Liver (tissue), 9 donors: ENCODE results near the gene NXT1. TPM values are rescaled to one million over a fixed set of nuclear protein-coding genes. Genes with fewer than 3 reads are reported as not detected.

Experiments used
- DNase-seq: peaks from one replicate; pipeline ENCODE4 v3.0.0-alpha.2; 2017; ENCODE audit warnings: low spot score
- H3K27ac ChIP-seq, 2 donors: one replicate each; pipeline ENCODE4 v1.7.0; 2013; ENCODE audit warnings: inconsistent platforms in 2 of 2, low read length in 2 of 2, control low read depth in 1 of 2, low read depth in 1 of 2, mild to moderate bottlenecking in 1 of 2
- H3K27me3 ChIP-seq, 4 donors: one replicate each; pipeline versions ENCODE4 v1.6.1 to v1.7.0; 2013; ENCODE audit warnings: low read length in 3 of 4, inconsistent platforms in 1 of 4, mild to moderate bottlenecking in 1 of 4, moderate library complexity in 1 of 4; ENCODE audit not compliant: control insufficient read depth in 4 of 4, insufficient read depth in 4 of 4
- H3K36me3 ChIP-seq, 4 donors: one replicate each; pipeline versions ENCODE4 v1.6.1 to v1.7.0; 2013; ENCODE audit warnings: low read length in 3 of 4, mild to moderate bottlenecking in 3 of 4, low read depth in 1 of 4, moderate library complexity in 1 of 4; ENCODE audit not compliant: control insufficient read depth in 4 of 4, insufficient read depth in 3 of 4
- H3K4me1 ChIP-seq, 4 donors: one replicate each; pipeline versions ENCODE4 v1.6.1 to v1.7.0; 2013; ENCODE audit warnings: low read length in 3 of 4, mild to moderate bottlenecking in 3 of 4, moderate library complexity in 1 of 4; ENCODE audit not compliant: control insufficient read depth in 4 of 4, insufficient read depth in 4 of 4
- H3K4me3 ChIP-seq, 3 donors: one replicate each; pipeline versions ENCODE4 v1.6.1 to v1.7.0; 2013; ENCODE audit warnings: low read length in 3 of 3, control low read depth in 1 of 3, low read depth in 1 of 3, mild to moderate bottlenecking in 1 of 3
- H3K9ac ChIP-seq, 2 donors: one replicate each; pipeline ENCODE4 v1.7.0; 2013; ENCODE audit warnings: low read length in 2 of 2, mild to moderate bottlenecking in 2 of 2, moderate library complexity in 2 of 2, control low read depth in 1 of 2, low read depth in 1 of 2
- H3K9me3 ChIP-seq, 4 donors: one replicate each; pipeline versions ENCODE4 v1.6.1 to v1.7.0; 2013; ENCODE audit warnings: low read length in 3 of 4; ENCODE audit not compliant: control insufficient read depth in 4 of 4
- EGR1 ChIP-seq, 2 donors: IDR thresholded peaks; 2 replicates each; pipeline ENCODE4 v1.6.1; 2016 to 2018; ENCODE audit warnings: antibody characterized with exemption in 2 of 2, low read depth in 2 of 2
- FOXA1 ChIP-seq: IDR thresholded peaks from 2 replicates; pipeline ENCODE4 v1.6.1; 2016; ENCODE audit warnings: antibody characterized with exemption
- FOXA2 ChIP-seq: IDR thresholded peaks from 2 replicates; pipeline ENCODE4 v1.6.1; 2016; ENCODE audit warnings: antibody characterized with exemption
- HNF4A ChIP-seq, 2 donors: conservative IDR thresholded peaks; 2 replicates each; pipeline ENCODE4 v1.6.1; 2016; ENCODE audit warnings: antibody characterized with exemption in 2 of 2, mild to moderate bottlenecking in 2 of 2
- HNF4G ChIP-seq: IDR thresholded peaks from 2 replicates; pipeline ENCODE4 v1.6.1; 2016; ENCODE audit warnings: antibody characterized with exemption
- JUND ChIP-seq, 2 donors: IDR thresholded peaks; 2 replicates each; pipeline ENCODE4 v1.6.1; 2016; ENCODE audit warnings: antibody characterized with exemption in 2 of 2
- NR2F2 ChIP-seq: IDR thresholded peaks from 2 replicates; pipeline ENCODE4 v1.6.1; 2016; ENCODE audit warnings: antibody characterized with exemption
- RAD21 ChIP-seq, 2 donors: IDR thresholded peaks; 2 replicates each; pipeline ENCODE4 v1.6.1; 2016; ENCODE audit warnings: antibody characterized with exemption in 2 of 2, mild to moderate bottlenecking in 2 of 2
- RXRA ChIP-seq, 2 donors: IDR thresholded peaks; 2 replicates each; pipeline ENCODE4 v1.6.1; 2017 to 2018; ENCODE audit warnings: antibody characterized with exemption in 2 of 2, mild to moderate bottlenecking in 1 of 2
- SP1 ChIP-seq: IDR thresholded peaks from 2 replicates; pipeline ENCODE4 v1.6.1; 2018; ENCODE audit warnings: antibody characterized with exemption, mild to moderate bottlenecking
- TAF1 ChIP-seq: conservative IDR thresholded peaks from 2 replicates; pipeline ENCODE4 v1.6.1; 2016; ENCODE audit warnings: antibody characterized with exemption, mild to moderate bottlenecking
- YY1 ChIP-seq: IDR thresholded peaks from 2 replicates; pipeline ENCODE4 v1.6.1; 2016; ENCODE audit warnings: antibody characterized with exemption, mild to moderate bottlenecking
- WGBS: extraction: QIAGEN DNeasy Blood & Tissue Kit; methylation state at CpG from one replicate; pipeline ENCODE4 v1.1.7; 2013; 5-methylcytosine and 5-hydroxymethylcytosine counted together
- polyA plus RNA-seq, 2 donors: library from polyadenylated mRNA; stranded (reverse) in 1 of 2; unstranded in 1 of 2; fragments of 200-250 nt in 1 of 2; fragments of >200 nt in 1 of 2; fragmentation: Nextera tagmentation in 1 of 2; extraction: Ambion mirVana in 1 of 2; gene quantifications; one replicate each; pipeline versions ENCODE4 v1.2.1 to v1.2.3, GENCODE V29; 2013 to 2015
- total RNA-seq, 2 donors: library from RNA; depleted of rRNA; stranded (reverse); fragments of >200 nt; gene quantifications; one replicate each; pipeline ENCODE4 v1.2.3, GENCODE V29; 2014
- TF ChIP-seq, protein P1 (sequence below): IDR thresholded peaks from 2 replicates; pipeline ENCODE4 v1.6.1; 2016; ENCODE audit warnings: antibody characterized with exemption
- TF ChIP-seq, protein P2 (sequence below): fragments of 150-350 bp; IDR thresholded peaks from 2 replicates; pipeline ENCODE4 v1.5.1; 2017; ENCODE audit warnings: improper control_type of control experiment, low read depth, low read length; ENCODE audit not compliant: missing input control
- TF ChIP-seq, protein P3 (sequence below): IDR thresholded peaks from 2 replicates; pipeline ENCODE4 v1.6.1; 2016; ENCODE audit warnings: antibody characterized with exemption
- TF ChIP-seq, protein P4 (sequence below): IDR thresholded peaks from 2 replicates; pipeline ENCODE4 v1.6.1; 2016; ENCODE audit warnings: antibody characterized with exemption
- donor health status: healthy.
- donor health status: healthy.
- donor health status: healthy.
- donor health status: healthy.
- donor health status: healthy.

NXT1 gene
- total and polyA plus RNA-seq, 4 donors, result 5.7 to 9.6 (median 8.8) TPM

DNA sequence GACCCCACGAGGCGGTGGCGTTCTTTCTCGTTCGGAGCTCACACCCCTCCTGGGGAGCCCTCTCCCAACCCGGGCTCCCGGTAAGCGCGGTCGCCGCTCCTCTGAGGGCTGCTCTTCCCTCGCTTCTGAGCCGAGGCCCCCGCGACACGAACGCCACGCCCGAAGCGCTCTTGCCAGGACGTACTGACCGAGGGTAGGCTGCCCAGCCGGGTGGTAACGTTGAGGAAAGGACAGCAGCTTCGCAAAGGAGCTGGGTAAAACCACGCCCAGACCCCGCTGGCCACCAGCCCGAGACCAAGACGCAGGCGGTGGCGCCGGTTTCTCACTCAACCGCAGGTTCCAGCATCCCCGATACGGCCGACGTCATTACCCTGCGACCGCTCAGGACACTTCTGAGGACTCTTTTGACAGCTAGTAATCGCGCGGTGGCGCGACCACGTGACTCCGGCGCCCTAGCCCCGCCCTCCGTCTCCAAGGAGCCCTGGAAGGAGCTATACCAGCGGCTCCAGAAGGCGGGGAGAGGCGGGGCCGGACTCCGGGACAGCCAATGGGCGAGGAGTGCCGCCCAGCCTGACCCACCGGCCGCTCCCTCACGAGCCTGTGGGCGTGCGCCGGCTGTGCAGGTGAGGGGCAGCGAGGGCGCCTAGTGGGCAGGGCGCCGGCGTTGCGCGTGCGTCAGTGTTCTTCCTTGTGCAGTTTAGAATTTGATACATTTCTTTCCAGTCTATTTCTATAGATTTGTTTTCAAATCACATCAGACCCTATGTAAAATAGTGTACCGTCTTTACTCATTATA, 7.4 kb downstream of the NXT1 start (continued):
- no peak for TF ChIP-seq RAD21 (IDR thresholded peaks at IDR 0.05)
- TF ChIP-seq YY1, result peak; percentile 50
- TF ChIP-seq NR2F2, result no peak
- TF ChIP-seq JUND (IDR thresholded peaks at IDR 0.05), result peak; percentile 40 to 54
- peak; percentile 42 to 53 for TF ChIP-seq RXRA (IDR thresholded peaks at IDR 0.05)
- TF ChIP-seq FOXA2, result no peak
- TF ChIP-seq, protein P1, sequence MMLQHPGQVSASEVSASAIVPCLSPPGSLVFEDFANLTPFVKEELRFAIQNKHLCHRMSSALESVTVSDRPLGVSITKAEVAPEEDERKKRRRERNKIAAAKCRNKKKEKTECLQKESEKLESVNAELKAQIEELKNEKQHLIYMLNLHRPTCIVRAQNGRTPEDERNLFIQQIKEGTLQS, result no peak
- TF ChIP-seq, protein P2, sequence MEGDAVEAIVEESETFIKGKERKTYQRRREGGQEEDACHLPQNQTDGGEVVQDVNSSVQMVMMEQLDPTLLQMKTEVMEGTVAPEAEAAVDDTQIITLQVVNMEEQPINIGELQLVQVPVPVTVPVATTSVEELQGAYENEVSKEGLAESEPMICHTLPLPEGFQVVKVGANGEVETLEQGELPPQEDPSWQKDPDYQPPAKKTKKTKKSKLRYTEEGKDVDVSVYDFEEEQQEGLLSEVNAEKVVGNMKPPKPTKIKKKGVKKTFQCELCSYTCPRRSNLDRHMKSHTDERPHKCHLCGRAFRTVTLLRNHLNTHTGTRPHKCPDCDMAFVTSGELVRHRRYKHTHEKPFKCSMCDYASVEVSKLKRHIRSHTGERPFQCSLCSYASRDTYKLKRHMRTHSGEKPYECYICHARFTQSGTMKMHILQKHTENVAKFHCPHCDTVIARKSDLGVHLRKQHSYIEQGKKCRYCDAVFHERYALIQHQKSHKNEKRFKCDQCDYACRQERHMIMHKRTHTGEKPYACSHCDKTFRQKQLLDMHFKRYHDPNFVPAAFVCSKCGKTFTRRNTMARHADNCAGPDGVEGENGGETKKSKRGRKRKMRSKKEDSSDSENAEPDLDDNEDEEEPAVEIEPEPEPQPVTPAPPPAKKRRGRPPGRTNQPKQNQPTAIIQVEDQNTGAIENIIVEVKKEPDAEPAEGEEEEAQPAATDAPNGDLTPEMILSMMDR, result no peak
- no peak for TF ChIP-seq FOXA1
- no peak for TF ChIP-seq TAF1

DNA sequence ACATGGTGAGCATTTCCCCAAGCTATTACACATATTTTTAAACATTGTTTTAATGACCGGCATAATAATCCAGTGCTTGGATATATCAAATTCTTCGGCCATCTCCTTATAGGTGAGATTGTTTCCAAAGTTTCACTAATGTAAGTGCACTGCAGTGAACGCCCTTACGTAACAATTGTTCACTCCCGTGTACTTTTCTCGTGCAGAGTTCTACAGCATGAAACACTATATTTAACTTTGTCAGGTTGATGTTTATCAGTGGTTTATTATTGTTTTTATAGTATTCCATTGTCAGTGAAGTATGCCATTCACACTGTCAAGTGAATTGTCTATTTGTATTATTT, 7.9 kb downstream of the NXT1 start:
- H3K9me3 ChIP-seq, result no peaks in the 10 kb centered on the region
- H3K27me3 ChIP-seq, result no peaks in the 10 kb centered on the region
- peak overlapping the region; percentile 35 to 54 (median 53) for H3K4me3 ChIP-seq
- H3K36me3 ChIP-seq, result peaks cover 2 to 17% (median 7%) of the 10 kb centered on the region in 4 donors
- no peak for DNase-seq
- peaks cover 3 to 34% (median 25%) of the 10 kb centered on the region in 4 donors for H3K4me1 ChIP-seq
- H3K27ac ChIP-seq, result peak overlapping the region; percentile 77 to 92
- no peak for TF ChIP-seq YY1
- no peak for TF ChIP-seq EGR1 (IDR thresholded peaks at IDR 0.05; ENCODE audit: low read depth in 2 of 2)
- no peak for TF ChIP-seq HNF4A (conservative IDR thresholded peaks at IDR 0.05)
- no peak for TF ChIP-seq FOXA1
- TF ChIP-seq, protein P2, result no peak
- no peak for TF ChIP-seq JUND (IDR thresholded peaks at IDR 0.05)
- TF ChIP-seq TAF1, result no peak
- 15% methylated on average over 6 of the region's 6 CpGs for WGBS
- H3K9ac ChIP-seq, result peak overlapping the region; percentile 24 to 88

DNA sequence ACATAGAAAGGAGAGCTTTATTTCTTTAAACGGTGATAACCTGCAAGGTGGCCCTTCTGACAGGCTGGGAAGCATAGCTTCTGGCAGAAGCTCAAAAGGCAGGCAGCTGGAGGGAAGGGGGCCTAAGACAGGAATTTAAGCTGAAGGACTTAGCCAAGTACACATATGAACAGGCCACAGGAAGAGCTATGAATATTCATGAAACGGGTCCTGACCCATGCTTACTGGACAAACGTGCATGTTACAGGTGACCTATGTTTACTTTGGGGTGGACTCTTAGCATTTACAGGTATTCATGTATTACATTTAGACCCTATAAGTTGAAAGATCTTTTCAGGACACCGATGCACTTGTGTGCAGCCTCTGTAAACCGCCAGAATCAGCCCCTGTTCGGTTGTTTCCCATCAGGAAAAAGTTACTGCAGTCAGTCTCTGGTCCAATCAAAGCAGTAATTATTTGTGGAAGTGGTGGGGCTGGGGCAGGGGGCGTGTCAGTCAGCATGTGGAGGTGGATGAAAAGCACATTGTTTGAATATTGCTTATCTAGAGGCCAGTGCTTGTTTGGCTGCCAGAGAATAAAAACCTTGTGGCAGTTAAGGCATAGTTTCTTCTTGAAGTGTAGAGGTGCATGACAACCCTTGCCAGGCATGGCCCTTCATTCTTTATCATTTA, 8.5 kb downstream of the NXT1 start:
- H3K9me3 ChIP-seq, result no peaks in the 10 kb centered on the region
- H3K4me3 ChIP-seq, result no peak overlapping the region
- 58% methylated on average over 7 of the region's 7 CpGs for WGBS
- peaks cover under 1 to 14% (median 6%) of the 10 kb centered on the region in 4 donors for H3K36me3 ChIP-seq
- DNase-seq, result no peak
- H3K27ac ChIP-seq, result peak overlapping the region in 1 of 2 donors; percentile 77
- H3K4me1 ChIP-seq, result peaks cover 4 to 35% (median 26%) of the 10 kb centered on the region in 4 donors
- no peaks in the 10 kb centered on the region for H3K27me3 ChIP-seq
- no peak overlapping the region for H3K9ac ChIP-seq
- TF ChIP-seq, protein P3, sequence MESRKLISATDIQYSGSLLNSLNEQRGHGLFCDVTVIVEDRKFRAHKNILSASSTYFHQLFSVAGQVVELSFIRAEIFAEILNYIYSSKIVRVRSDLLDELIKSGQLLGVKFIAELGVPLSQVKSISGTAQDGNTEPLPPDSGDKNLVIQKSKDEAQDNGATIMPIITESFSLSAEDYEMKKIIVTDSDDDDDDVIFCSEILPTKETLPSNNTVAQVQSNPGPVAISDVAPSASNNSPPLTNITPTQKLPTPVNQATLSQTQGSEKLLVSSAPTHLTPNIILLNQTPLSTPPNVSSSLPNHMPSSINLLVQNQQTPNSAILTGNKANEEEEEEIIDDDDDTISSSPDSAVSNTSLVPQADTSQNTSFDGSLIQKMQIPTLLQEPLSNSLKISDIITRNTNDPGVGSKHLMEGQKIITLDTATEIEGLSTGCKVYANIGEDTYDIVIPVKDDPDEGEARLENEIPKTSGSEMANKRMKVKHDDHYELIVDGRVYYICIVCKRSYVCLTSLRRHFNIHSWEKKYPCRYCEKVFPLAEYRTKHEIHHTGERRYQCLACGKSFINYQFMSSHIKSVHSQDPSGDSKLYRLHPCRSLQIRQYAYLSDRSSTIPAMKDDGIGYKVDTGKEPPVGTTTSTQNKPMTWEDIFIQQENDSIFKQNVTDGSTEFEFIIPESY, result no peak
- TF ChIP-seq JUND (IDR thresholded peaks at IDR 0.05) (no peak), EGR1 (IDR thresholded peaks at IDR 0.05; ENCODE audit: low read depth in 2 of 2) (no peak), HNF4A (conservative IDR thresholded peaks at IDR 0.05) (no peak), SP1 (no peak), HNF4G (no peak), NR2F2 (no peak), FOXA1 (no peak), RAD21 (IDR thresholded peaks at IDR 0.05) (no peak), FOXA2 (no peak), TAF1 (no peak), YY1 (no peak), RXRA (IDR thresholded peaks at IDR 0.05) (no peak)
- TF ChIP-seq, protein P2, result no peak
- TF ChIP-seq, protein P4, sequence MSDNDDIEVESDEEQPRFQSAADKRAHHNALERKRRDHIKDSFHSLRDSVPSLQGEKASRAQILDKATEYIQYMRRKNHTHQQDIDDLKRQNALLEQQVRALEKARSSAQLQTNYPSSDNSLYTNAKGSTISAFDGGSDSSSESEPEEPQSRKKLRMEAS, result no peak
- TF ChIP-seq, protein P1, result no peak
